HG02678 (cell line): ENCODE measurements around the gene CD48.

Experiments used
- ATAC-seq: cut with Tn5 transposase; IDR thresholded peaks from one replicate; pipeline ENCODE4 v1.9.1; 2021; ENCODE audit warnings: mild to moderate bottlenecking, moderate library complexity; ENCODE audit not compliant: unreplicated experiment

The CD48 gene, protein sequence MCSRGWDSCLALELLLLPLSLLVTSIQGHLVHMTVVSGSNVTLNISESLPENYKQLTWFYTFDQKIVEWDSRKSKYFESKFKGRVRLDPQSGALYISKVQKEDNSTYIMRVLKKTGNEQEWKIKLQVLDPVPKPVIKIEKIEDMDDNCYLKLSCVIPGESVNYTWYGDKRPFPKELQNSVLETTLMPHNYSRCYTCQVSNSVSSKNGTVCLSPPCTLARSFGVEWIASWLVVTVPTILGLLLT

DNA sequence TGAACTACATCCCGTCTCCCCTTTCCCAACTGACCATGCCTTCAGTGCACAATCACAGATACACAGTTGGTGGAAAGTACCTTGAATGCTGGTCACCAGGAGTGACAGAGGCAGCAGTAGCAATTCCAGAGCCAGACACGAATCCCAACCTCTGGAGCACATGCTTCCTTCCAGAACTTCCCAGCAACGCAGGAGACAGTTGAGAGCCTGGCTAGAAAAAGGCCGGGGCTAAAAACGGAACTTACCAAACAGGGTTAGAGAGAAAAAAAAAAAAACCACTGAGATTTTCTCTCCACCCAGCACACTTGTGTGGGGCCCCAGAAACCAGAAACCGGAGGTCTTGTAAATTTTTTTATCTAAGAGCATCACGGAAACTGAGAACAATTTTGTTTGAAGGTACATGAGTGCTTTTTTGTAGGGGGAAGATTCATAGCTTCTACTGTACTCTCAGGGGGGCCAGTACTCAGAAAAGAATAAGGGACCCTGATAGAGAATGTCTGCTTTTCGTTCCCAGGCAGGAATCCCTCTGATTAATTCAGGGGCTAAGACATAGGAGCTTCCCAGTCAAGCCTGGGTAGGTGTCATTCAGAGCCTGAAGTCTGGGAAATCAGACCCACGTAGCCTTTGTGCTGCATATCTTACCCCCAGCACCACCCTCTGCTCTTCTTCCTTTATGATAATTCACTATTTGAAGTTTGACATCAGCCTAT is at the start of gene CD48:
CD48 (minus strand) TSS at position 221 of the 710 bp plus-strand sequence; CDS start at position 162, 59 bp downstream.
- ATAC-seq: peak; percentile 36

DNA sequence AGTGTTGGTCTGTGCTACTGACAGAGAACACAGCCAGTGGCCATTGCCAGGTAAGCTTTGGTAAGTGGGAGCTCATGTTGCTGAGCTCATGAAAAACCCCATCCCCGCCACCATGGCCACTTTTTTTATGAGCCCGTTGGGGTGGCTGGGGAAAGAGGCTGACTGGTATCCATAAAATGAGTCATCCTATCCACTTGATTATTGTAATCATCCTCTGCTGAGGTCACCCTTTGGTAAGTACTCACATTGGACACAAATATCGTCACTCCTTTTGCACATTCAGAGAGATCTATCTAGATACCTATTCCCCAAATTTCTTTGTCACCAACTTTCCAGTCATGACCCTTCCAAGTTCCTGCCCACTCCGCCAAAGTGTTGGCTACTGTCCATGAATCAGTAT is 49.4 kb upstream of the CD48 start:
- ATAC-seq: no peak

DNA sequence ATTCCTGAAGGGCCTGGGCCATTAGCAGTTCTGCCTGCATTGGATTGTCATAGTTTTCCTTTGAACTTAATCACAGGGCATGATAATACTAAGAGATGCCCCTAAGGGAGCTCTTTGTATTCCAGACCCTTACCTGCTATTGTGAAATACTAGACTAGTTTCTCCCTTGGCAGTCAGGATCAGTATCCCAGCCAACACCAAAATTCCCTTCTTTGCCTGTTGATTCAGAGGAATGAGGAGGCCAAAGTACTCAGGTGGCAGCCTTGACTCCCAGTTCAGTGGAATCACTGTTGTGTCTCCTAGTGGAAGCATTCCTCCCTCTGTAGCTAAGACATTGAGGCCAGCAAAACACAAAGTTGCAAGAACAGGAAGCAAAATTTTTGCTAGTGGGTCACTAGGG is 48.1 kb upstream of the CD48 start:
- no peak for ATAC-seq

DNA sequence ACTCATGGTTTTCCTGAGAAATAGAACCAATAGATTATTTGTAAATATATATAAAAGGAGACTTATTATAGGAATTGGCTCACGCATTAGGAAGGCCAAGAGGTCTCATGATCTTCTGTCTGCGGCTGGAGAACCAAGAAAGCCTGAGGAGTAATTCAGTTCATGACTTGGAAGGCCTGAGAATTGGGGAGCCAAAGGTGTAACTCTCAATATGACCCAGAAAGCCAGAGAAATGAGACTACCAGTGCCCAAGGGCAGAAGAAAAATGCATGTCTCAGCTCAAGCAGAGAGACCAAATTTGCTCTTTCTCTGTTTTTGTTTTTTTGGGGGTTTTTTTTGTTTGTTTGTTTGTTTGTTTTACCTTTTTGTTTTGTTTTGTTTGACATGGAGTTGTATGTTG is 46.9 kb upstream of the CD48 start:
- no peak for ATAC-seq

DNA sequence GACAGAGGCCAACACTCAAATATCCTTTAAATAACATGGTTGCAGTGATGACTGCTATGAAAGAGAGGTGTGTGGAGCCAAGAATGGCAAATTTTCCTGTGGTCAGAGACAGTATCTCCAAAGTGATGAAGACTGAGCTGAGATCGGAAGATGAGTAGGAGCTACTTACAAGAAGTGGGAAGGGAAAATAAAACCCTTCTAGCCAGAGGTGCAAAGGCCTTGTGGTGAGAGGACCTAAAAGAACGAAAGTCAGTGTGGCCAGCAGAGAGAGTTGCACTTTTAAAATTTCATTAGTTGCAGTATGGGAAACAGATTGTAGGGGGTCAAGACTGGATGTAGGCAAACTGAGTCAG is 45.2 kb upstream of the CD48 start:
- ATAC-seq: no peak

DNA sequence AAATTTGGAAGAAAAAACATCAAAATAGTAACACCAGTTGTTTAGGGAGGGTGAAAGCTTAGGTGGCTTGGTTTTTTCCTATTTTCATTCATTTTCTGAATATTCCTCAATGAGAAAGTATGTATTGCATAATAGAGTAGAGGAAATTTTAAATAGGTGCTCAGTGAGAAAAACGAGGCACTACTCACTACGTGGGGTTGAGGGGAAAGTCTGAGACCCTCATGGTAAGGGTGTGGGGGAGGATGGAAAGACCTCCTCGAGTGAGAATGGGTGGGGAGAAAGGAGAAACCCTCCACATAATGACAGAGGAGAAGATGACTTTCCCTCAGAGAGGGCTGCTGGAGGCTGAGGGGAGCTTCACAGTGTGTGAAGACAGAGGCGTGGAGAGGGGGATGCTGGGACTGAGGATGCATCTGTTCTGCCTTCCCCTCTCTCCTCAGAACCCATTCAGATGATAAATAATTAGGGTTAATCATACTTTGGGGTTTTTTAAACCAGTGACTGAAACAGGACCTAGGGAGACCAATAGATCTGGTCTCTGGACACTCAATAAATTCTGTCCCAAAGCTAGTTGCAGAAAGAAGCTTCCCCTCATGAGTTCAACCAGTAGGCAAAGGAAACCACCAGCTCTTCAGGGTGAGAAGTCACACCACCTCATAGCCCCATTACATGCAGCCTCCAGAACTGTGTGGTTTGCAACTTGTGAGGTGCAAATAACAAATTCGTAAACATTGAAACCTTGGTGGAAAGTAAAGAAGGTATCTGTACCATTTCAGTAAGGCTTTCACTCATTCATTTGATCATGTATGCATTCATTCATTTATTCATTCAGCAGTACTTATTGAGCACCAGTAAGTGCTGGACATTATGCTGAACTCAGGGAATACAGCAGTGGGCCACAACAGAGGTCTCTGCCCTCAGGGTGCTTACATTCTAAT is 44.6 kb upstream of the CD48 start:
- no peak for ATAC-seq

DNA sequence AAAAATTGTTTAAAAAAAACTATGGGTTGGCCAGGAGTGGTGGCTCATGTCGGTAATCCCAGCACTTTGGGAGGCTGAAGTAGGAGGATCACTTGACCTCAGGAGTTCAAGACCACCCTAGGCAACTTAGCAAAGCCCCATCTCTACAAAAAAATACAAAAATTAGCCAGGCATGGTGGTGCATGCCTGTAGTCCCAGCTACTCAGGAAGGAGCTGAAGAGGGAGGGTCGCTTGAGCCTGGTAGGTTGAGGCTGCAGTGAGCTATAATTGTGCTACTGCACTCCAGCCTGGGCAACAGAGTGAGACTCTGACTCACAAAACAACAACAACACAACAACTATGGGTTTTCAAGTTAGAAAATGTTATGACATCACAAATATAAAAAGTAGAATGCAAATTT is 43.8 kb upstream of the CD48 start:
- ATAC-seq: no peak

DNA sequence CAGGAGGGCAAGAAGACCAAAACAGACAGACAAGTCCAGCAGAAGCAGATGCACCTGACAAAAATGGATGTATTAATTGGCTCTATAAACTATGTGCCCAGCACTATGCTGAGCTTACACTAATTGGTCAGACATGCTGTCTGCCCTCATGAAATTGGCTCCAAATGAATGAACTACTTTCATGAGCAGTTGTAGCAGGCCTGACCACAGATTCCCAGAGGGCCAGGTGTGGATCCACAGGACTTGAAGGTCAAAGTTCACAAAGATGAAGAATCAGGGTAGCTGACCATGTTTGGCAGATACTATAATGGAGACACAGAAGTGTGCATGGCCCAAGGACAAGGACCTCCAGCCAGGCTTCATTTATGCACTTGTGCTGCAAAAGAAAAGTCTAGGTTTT is 42.0 kb upstream of the CD48 start:
- no peak for ATAC-seq

DNA sequence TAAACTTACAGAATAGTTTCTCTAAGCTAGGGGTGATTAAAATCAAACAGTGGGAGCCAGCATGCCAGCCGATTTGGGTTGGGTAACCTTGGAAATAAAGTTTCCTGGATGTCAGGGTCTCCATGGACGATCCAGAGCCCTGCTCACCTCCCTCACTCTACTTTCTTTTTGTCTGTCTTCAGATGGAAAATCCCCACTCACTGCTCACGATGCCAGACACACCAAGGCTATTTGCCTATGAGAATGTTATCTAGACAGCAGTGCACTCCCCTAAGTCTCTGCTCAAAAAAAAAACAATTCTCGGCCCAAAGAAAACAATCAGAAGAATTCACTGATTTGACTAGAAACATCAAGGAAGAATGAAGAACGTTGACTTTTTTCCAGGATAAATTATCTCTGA is 41.3 kb upstream of the CD48 start:
- no peak for ATAC-seq

DNA sequence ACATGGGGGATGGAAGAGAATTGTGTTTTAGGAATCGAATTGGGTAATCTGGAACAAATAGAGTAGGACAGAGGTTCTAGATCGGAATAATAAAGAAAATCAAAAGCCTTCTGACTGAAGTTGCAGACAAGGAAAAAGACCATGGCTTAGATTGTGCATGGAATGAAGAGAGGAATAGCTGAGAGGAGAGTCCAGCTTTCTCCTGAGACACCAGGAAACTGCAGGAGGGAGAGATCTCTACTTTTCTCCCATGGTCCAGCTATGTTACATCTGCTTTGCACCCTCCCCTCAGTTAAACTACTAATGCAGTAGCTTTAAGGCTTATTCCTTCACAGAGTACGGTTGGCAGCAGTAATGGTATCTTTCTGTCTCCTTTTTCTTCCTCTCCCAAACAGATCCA is 40.8 kb upstream of the CD48 start:
- no peak for ATAC-seq

DNA sequence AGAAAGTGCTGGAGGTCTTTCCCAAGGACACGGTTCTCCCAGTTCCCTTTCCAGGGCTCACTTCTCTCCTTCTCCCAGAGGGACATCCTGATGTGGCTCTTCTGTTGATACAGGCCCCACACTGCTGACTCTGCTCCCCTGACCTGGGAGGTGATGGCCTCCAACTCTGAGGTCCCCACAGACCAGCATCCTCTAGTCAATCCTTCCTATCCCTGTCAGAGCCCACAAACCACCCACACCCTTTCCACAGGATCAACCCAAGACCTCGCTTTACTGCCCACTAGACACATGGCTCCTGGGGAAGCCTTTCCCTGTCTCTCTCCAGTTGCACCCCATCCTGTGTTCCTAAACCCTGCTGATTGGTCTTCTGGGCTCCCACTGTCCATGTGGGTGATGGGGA is 39.0 kb upstream of the CD48 start:
- ATAC-seq: no peak

DNA sequence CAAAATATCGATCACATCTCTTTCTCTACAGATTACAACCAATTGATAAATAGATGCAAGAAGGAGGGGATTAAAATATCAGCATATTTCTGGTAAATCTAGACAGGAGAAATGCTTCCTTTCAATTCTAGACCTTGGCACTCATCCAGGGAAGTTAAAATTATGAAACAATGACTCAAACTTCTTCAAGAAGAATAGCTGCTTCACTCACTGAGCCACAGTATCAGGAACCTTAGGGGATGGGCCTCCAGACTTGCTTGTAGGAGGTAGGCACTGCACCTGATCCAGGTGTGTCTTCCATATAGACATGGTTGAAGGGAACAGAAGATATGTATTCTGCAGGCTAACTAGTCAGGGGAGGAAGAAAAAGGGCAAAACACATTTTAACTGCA is 37.3 kb upstream of the CD48 start:
- no peak for ATAC-seq

DNA sequence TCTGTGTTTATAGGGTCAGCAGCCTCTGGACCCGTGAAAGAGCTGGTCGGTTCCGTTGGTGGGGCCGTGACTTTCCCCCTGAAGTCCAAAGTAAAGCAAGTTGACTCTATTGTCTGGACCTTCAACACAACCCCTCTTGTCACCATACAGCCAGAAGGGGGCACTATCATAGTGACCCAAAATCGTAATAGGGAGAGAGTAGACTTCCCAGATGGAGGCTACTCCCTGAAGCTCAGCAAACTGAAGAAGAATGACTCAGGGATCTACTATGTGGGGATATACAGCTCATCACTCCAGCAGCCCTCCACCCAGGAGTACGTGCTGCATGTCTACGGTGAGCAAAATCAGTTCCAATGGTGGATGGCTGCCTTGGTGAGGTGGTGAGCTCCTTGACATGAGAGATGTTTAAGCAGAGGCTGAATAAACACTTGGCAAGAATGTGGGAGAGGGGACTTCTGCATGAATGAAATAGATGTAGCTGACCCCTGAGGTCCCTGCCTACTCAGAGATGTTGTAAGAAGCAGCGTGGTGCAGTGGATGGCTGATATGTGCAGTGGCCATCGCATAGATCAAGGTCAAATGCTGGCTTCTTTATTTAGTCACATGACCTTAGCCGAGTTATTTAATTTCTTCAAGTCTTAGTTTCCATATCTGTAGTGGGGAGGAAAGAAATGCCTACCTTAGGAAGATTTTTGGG is 36.7 kb upstream of the CD48 start:
- ATAC-seq: no peak

DNA sequence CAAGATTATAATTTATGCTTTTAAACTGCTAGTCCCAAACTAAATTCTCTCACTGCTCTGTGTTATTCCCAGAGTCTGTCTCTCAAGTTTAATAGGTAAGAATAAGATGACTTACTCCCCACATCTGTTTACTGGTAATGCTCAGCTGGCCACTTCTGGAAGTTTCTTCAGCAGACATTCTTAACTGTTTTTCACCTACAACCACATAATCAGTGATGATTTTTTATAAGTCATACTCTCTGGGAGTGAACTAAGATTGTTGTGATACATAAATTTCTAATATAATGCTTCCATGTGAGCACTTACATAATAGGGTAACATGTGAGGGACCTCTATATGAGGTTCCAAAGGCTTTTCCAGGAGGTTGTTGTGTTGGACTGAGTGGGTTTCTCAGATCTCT is 36.1 kb upstream of the CD48 start:
- ATAC-seq: no peak

DNA sequence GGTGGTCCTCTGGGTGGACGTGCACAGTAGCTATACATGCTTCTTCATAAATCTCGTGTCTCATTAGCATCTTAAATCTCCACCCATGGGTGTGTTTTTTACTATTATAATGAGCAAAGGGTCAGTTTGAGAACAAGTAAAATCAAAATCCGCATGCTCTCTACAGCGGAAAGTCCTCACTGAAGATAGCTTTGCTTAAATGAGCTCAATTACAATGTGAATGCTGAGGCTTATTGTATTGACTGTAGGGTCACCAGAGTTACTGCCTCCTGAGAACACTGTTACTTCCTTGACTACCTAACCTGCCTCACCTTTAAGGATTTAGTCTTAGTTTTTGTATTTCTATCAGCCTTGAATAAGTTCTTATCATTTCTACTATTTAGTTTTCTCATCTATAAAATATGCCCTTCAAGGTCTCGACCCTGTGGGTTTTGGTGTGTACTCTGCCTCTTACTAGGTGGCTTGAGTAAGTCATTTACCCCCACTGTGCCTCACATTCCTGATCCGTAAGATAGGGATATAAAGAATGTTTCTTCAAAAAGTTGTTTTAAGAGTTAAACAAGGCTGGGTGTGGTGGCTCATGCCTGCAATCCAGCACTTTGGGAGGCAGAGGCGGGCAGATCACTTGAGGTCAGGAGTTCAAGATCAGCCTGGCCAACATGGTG is 35.3 kb upstream of the CD48 start:
- ATAC-seq: no peak

DNA sequence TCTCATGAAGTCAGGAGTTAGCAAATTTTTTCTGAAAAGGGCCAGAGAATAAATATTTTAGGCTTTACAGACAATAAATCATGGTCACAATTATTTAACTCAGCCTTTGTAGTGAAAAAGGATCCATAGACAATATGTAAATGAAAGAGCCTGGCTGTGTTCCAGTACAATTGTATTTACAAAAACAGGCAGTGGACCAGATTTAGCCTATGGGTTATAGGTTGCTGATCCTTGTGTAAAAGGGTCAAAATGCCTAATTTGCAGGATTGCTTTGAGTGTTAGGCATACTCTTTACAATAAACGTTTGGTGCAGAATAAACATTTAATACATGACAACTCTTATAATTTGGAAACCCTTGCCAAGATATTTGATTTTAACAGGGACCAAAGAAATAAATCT is 33.9 kb upstream of the CD48 start:
- no peak for ATAC-seq

DNA sequence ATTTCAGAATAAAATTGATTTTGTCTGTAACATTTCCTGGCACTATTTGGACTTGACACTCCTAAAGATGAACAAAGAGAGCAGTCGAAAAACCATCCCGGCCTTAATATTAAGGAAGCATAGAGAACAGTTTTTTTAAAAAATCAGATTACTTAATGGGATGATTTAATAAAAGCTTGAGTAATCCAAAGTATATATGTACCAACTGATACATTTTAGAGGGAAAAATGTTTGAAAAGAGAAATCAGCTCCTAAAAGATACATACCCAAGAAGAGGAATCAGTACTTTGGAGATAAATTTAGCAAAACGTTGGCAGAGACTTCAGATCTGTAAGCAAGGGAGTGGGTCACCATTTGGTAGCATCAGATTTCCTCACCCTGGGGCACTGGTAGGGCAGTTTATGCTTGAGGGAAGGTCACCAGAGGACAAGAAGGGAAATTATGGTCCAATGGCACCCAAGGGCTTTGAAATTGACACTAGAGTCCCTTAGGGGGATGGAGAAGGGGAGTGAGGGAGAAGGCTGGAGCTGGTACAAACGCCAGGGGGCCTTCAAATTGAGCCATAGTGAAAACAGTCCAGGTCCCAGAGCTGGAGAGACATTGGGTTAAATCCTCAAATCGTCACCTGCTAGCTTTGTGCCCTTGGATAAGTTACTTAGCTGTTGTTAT is 33.4 kb upstream of the CD48 start:
- ATAC-seq: no peak

DNA sequence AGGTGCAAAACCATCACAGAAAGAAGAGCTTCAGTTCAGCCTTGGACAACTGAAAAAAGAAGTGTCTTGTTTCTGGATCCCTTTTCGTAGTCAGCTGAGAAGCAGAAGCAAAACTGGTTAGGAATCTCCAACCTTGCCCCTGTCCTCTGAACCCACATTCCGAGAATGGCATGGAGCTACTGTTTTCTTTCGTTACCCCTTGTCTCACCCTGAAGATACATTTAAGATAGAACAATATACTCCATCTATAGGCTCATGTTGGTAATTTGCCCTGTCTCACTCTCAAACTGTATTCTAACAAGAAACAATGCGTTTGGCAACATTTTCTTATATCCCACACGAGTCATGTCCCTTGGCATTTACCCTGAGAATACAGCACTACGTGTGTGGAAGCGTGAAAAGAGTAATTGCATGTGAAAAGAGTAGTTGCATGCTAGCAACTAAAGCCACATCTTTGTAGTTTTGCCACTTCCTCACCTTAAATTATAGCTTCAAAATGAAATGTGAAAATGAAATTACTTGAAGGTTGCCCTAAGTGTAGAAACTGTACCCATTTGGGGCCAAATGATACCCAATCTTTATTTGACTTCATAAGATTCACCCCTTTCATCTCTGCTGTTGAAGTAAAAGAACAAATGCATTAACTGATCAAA is 32.7 kb upstream of the CD48 start:
- no peak for ATAC-seq

DNA sequence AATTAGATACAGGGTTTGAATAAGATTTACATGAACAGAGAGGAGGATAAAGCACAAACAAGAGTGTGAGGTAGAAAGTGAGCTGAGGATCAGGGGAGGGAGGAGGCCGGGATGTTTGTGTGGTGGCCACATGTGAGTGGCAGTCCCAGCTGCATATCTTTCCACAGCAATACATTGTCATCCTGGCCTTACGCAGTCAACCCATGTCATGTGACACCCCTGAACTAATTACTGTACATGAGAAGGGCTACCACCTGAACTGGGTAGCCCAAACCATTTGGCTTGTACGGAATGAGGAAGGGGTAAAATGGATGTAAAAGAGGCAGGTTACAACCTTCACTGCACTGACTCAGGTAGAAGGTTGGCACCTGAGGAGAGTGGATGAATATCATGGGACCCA is 31.6 kb upstream of the CD48 start:
- no peak for ATAC-seq
